HCT116 (cell line): Measurements from ENCODE around the gene FOXN3. TPM values are rescaled to one million over a fixed set of nuclear protein-coding genes. Genes with fewer than 3 reads are reported as not detected.

Experiments
- ATAC-seq: fragments of 200-7000 bp; cut with Tn5 transposase; 2 replicates; pipeline ENCODE4 v1.9.1; 2020; ENCODE audit warnings: mild to moderate bottlenecking, moderate library complexity
- BruUV-seq: library from RNA; stranded (reverse); fragments of 400-500 nt; replicated peaks from 2 replicates; lab custom pipeline; 2021; lab: Mats Ljungman, UMichigan
- CTCF ChIA-PET: fragments of 300-600 bp; sonication (Branson Sonifier 250); formaldehyde crosslinking; loops from one replicate; lab custom pipeline; 2021; ENCODE audit warnings: antibody characterized with exemption; lab: Charles Lee
- POLR2A ChIA-PET: fragments of 300-600, 350-600 bp; sonication (Branson Sonifier 250); formaldehyde crosslinking; loops from one replicate; lab custom pipeline; 2021; ENCODE audit warnings: antibody characterized with exemption; lab: Charles Lee
- RAD21 ChIA-PET, 2 experiments: fragments of 300-600 bp; sonication (Branson Sonifier 250); formaldehyde crosslinking; loops; one replicate each; lab custom pipeline; 2023; ENCODE audit warnings: low total read pairs in 2 of 2; ENCODE audit not compliant: uncharacterized antibody in 2 of 2, unreplicated experiment in 2 of 2, low non-redundant PET in 1 of 2; lab: Charles Lee
- DNase-seq: peaks from one replicate; pipeline ENCODE4 v3.0.0-alpha.2; 2010; ENCODE audit warnings: low read depth, low spot score
- H2AFZ ChIP-seq: fragments of 200-600 bp; shearing (Covaris generic), sonication (generic); 2 replicates; pipeline ENCODE4 v1.6.1; 2017; ENCODE audit warnings: low read depth, mixed run types, mixed read lengths, antibody characterized with exemption, low read length; ENCODE audit not compliant: poor library complexity, severe bottlenecking
- H3K27ac ChIP-seq: 2 replicates; pipeline ENCODE4 v1.5.1; 2012; ENCODE audit warnings: low read depth, low read length
- H3K27me3 ChIP-seq: fragments of 200-600 bp; sonication (generic); 2 replicates; pipeline ENCODE4 v1.6.1; 2016; ENCODE audit warnings: mixed run types, low read length, mixed read lengths; ENCODE audit not compliant: insufficient read depth
- H3K36me3 ChIP-seq, 2 experiments: fragments of 200-500 bp in 1 of 2; fragments of 200-600 bp in 1 of 2; sonication (Bioruptor generic) in 1 of 2; sonication (generic) in 1 of 2; 2 replicates each; pipeline versions ENCODE4 v1.5.1 to v1.6.1; 2014 to 2016; ENCODE audit warnings: low read length in 2 of 2, inconsistent platforms in 1 of 2, mixed read lengths in 1 of 2, mixed run types in 1 of 2; ENCODE audit not compliant: insufficient read depth in 2 of 2, control insufficient read depth in 1 of 2
- H3K4me1 ChIP-seq, 2 experiments: fragments of 200-600 bp in 1 of 2; sonication (generic) in 1 of 2; 2 replicates each; pipeline versions ENCODE4 v1.5.1 to v1.6.1; 2012 to 2017; ENCODE audit warnings: low read length in 2 of 2, inconsistent platforms in 1 of 2, mild to moderate bottlenecking in 1 of 2, mixed read lengths in 1 of 2, mixed run types in 1 of 2, moderate library complexity in 1 of 2; ENCODE audit not compliant: insufficient read depth in 2 of 2, control insufficient read depth in 1 of 2
- H3K4me2 ChIP-seq: fragments of 200-600 bp; sonication (generic); 2 replicates; pipeline ENCODE4 v1.6.1; 2017; ENCODE audit warnings: mixed run types, low read length, mixed read lengths
- H3K4me3 ChIP-seq, 2 experiments: fragments of 200-600 bp in 1 of 2; sonication (generic) in 1 of 2; replicated peaks in 1 of 2; 2 replicates each; pipeline ENCODE4 v1.5.1; 2011 to 2016; ENCODE audit warnings: low read length in 2 of 2, control low read depth in 1 of 2, low read depth in 1 of 2, mild to moderate bottlenecking in 1 of 2, mixed read lengths in 1 of 2, mixed run types in 1 of 2
- H3K79me2 ChIP-seq: fragments of 200-600 bp; sonication (generic); 2 replicates; pipeline ENCODE4 v1.6.1; 2017; ENCODE audit warnings: mild to moderate bottlenecking, mixed run types, low read length, moderate library complexity, mixed read lengths; ENCODE audit not compliant: insufficient read depth
- H3K9ac ChIP-seq: fragments of 200-600 bp; sonication (generic); 2 replicates; pipeline ENCODE4 v1.6.1; 2016; ENCODE audit warnings: low read length, mixed read lengths
- H3K9me2 ChIP-seq: fragments of 200-600 bp; sonication (generic), shearing (Covaris generic); 2 replicates; pipeline ENCODE4 v1.6.1; 2017; ENCODE audit warnings: mixed run types, mild to moderate bottlenecking, moderate library complexity; ENCODE audit not compliant: insufficient read depth
- H3K9me3 ChIP-seq, 2 experiments: fragments of 200-500 bp in 1 of 2; fragments of 200-600 bp in 1 of 2; sonication (Bioruptor generic) in 1 of 2; sonication (generic) in 1 of 2; 2 replicates each; pipeline ENCODE4 v1.6.1; 2014 to 2017; ENCODE audit warnings: low read length in 2 of 2, mixed read lengths in 2 of 2, inconsistent platforms in 1 of 2, low read depth in 1 of 2, mild to moderate bottlenecking in 1 of 2, mixed run types in 1 of 2, moderate library complexity in 1 of 2; ENCODE audit not compliant: control insufficient read depth in 1 of 2, insufficient read depth in 1 of 2
- H4K20me1 ChIP-seq: fragments of 200-600 bp; sonication (generic), shearing (Covaris generic); 2 replicates; pipeline ENCODE4 v1.6.1; 2017; ENCODE audit warnings: mixed run types, mild to moderate bottlenecking, moderate library complexity; ENCODE audit not compliant: insufficient read depth
- EZH2 ChIP-seq: fragments of 200-600 bp; sonication (generic); IDR thresholded peaks from 2 replicates; pipeline ENCODE4 v1.6.1; 2017; ENCODE audit warnings: antibody characterized with exemption, mixed run types
- FOSL1 ChIP-seq: IDR thresholded peaks from 2 replicates; pipeline ENCODE4 v1.6.1; 2012; ENCODE audit warnings: low read depth
- RAD21 ChIP-seq: IDR thresholded peaks from 2 replicates; pipeline ENCODE4 v1.6.1; 2012; ENCODE audit warnings: low read depth, mild to moderate bottlenecking
- REST ChIP-seq: IDR thresholded peaks from 2 replicates; pipeline ENCODE4 v1.6.1; 2012; ENCODE audit warnings: low read depth
- SIN3A ChIP-seq: IDR thresholded peaks from 2 replicates; pipeline ENCODE4 v1.6.1; 2012; ENCODE audit warnings: low read depth
- SP1 ChIP-seq: IDR thresholded peaks from 2 replicates; pipeline ENCODE4 v1.6.1; 2012; ENCODE audit warnings: low read depth
- SRF ChIP-seq: IDR thresholded peaks from 2 replicates; pipeline ENCODE4 v1.6.1; 2012; ENCODE audit warnings: low read depth
- TCF7L2 ChIP-seq: IDR thresholded peaks from 2 replicates; pipeline ENCODE4 v1.7.0; 2011; ENCODE audit warnings: borderline replicate concordance, inconsistent platforms; ENCODE audit not compliant: insufficient read depth, insufficient read length; ENCODE audit errors: extremely low read depth
- intact Hi-C: fragments of 100-400 bp; cut with micrococcal nuclease; formaldehyde crosslinking; loops from 2 replicates; pipeline ENCODE4 v1.10.0; 2022
- total RNA-seq: library from RNA; stranded (reverse); gene quantifications from one replicate; pipeline ENCODE4 v1.2.1, GENCODE V29; 2021; ENCODE audit not compliant: unreplicated experiment

The FOXN3 gene
- total RNA-seq, 1 experiment from 2014 or later: 20.0 TPM

- no peaks in the 10 kb centered on the region for H3K79me2 ChIP-seq
- no peak for DNase-seq
- no peaks in the 10 kb centered on the region for H3K9me2 ChIP-seq
- H3K4me3 ChIP-seq: no peak overlapping the region
- H3K9me3 ChIP-seq: no peaks in the 10 kb centered on the region
- intact Hi-C loops: no loop called here
- H3K4me2 ChIP-seq: no peak overlapping the region
- no peak for TF ChIP-seq SIN3A
- no peak for TF ChIP-seq FOSL1
- no peak for TF ChIP-seq RAD21
- TF ChIP-seq SRF: no peak
- no peak for TF ChIP-seq REST
- TF ChIP-seq EZH2: no peak
- no peak for TF ChIP-seq TCF7L2
- TF ChIP-seq SP1: no peak
- H4K20me1 ChIP-seq: no peaks in the 10 kb centered on the region
- H3K9ac ChIP-seq: no peak overlapping the region
- H3K36me3 ChIP-seq: no peaks in the 10 kb centered on the region
- CTCF ChIA-PET: no interaction called here
- POLR2A ChIA-PET: no interaction called here
- BruUV-seq: no TSS peak
- no peak overlapping the region for H2AFZ ChIP-seq
- H3K4me1 ChIP-seq: no peaks in the 10 kb centered on the region
- H3K27me3 ChIP-seq: peaks cover 3% of the 10 kb centered on the region; the same call in 1 of the 2 replicates
- ATAC-seq: no peak
- RAD21 ChIA-PET: no interaction called here
- H3K27ac ChIP-seq: no peak overlapping the region
Observed at GRCh38 chr14:89451229-89451628, 34.2 kb upstream of the FOXN3 start.
